DMS 273 (cell line): Measurements from ENCODE around the gene NDFIP2.

Source experiments
- DNase-seq: peaks from one replicate; lab custom pipeline; 2025; ENCODE audit not compliant: unreplicated experiment; lab: John Stamatoyannopoulos, UW

NDFIP2 gene, protein sequence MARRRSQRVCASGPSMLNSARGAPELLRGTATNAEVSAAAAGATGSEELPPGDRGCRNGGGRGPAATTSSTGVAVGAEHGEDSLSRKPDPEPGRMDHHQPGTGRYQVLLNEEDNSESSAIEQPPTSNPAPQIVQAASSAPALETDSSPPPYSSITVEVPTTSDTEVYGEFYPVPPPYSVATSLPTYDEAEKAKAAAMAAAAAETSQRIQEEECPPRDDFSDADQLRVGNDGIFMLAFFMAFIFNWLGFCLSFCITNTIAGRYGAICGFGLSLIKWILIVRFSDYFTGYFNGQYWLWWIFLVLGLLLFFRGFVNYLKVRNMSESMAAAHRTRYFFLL

GRCh38 chr13:79480954-79481684, at the start of gene NDFIP2:
Gene NDFIP2, plus strand, starts transcription at chr13:79481155. Its CDS starts 49 bp downstream, at chr13:79481204.
- DNase-seq: peak; percentile 91

DNA sequence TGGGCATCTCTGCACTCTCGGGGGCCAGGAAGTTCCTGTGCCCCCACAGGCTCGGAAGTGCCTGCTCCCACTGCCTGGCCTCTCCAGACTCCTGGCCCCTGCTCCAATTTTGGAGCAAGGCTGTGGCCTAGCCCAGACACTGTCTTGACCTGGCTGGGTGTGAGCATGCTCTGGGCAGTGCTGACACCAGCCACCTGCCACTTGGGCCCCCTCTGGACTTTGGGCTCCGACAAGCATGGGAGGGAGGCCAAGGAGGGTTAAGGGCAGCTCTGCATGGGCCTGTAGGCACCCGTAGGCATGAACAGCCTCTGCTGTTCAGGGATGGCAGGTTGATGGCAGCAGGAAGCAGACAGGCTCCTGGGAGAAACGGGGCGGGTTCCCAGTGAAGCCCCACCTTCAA, 48.9 kb upstream of the NDFIP2 start:
- no peak for DNase-seq

GRCh38 chr13:79432992-79433391, 48.0 kb upstream of the NDFIP2 start:
- DNase-seq: peak; percentile 57

DNA sequence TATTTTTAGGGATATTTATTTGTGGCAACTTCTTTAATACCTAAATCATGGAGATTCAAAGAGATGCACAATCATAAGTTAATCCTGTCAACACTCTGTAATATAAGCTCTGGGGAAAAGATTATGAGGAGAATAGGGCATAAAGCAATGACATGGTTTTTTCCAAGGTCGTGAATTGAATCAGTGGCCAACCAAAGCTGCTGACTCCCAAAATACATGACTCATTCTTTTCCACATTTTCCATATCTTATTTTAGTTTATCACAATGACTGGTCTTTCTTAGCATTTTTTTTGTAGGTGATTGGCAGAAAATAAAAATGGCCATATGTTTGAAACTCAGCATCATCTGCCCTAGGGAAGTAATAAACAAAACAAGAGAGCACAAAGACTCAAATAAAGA, 46.4 kb upstream of the NDFIP2 start:
- DNase-seq: no peak

DNA sequence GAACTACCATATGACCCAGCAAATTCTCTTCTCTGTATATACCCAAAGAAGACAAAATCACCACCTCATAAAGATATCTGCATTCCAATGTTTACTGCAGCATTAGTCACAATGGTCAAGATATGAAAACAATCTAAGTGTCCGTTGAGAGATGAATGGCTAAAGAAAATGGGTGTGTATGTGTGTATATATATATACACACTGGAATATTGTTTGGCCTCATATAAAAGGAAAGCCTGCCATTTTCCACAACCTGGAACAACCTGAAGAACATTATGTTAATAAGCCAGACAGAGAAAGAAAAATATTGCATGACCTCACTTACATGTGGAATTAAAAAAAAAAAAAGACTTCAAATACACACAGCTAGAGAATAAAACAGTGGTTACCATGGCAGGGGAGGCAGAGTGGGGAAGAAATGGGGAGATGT, 45.4 kb upstream of the NDFIP2 start:
- no peak for DNase-seq

- no peak for DNase-seq
Measured at GRCh38 chr13:79439275-79439674, 41.7 kb upstream of the NDFIP2 start.

- no peak for DNase-seq
Measured at GRCh38 chr13:79440958-79441528, 39.9 kb upstream of the NDFIP2 start.

GRCh38 chr13:79442221-79442620, 38.7 kb upstream of the NDFIP2 start:
- no peak for DNase-seq

DNA sequence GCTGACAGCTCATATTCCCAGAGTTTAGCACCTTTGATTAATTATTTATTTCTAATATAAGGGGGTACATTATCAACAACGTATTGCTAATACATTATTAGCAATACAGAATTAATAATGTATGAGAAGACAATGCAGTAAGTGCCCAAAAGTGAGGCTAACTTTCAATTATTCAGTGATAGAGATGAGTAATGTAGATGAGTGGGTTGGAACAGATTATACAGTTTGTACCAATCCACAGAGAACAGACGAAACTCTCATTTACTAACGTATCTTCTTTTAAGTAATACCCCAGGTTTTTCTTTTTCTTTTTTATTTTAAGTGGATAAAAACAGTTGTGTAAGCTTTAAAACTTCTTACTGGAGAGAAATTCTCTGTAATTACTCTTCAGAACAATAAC, 38.2 kb upstream of the NDFIP2 start:
- no peak for DNase-seq

DNA sequence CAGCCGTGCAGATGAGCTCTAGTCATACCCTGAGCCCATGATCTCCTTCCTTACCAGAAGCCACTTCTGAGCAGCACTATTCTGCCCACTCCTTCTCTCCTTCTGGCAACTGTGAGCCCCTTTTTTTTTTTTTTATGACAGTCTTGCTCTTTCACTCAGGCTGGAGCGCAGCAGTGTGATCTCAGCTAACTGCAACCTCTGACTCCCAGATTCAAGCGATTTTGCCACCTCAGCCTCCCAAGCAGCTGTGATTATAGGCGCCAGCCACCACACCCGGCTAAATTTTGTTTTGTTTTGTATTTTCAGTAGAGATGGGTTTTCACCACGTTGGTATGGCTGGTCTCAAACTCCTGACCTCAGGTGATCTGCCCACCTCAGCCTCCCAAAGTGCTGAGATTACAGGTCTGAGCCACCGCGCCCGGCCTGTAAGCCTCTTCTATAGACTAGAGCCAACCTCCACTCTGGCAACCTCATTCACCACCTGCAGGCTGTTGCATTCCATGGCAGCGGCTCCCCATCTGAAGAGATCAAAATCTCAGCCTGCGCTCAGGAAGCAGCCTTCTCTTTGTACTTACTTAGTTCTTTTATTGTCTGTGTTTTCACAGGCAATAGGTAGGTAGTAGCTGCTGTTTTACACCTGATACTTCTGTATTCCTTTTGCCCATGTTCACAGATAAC, 34.8 kb upstream of the NDFIP2 start:
- DNase-seq: no peak

- no peak for DNase-seq
Measured at GRCh38 chr13:79447141-79447540, 33.8 kb upstream of the NDFIP2 start.

DNA sequence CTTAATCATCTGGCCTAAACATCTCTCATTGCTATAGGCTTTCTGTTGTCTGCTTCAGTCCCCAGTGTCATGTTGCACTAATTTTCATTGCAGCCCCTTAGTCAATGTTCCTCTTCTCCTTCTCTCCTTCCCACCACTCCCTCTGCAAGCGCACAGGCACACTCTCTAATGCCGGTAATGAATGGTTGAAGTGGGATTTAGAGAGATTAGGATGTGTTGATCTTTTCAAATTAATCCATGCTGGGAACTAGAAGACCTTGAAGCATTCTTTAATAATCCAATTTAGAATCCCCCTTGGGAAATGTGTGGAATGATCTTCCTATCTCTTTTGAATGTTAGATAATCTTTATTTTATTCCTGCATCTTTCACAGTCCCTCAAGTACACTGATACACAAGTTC, 33.2 kb upstream of the NDFIP2 start:
- no peak for DNase-seq

- no peak for DNase-seq
Measured at GRCh38 chr13:79448413-79448812, 32.5 kb upstream of the NDFIP2 start.

DNA sequence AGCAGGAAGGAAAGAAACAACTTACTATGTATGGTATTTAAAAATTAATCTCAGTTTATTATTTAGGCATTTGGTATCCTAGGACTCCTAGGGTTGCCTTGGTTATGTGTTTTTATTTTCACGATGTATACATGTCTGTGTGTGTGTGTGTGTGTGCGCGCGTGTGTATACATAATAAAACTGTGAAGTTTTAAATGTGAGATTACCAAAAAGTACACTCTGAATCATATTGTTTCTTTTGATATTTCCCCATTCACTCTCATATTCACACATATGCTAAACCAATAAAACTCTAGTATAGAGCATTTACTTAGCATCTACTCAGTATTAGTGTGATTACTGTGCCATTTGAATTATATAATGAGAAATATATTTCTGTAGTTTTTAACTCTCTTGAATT, 30.8 kb upstream of the NDFIP2 start:
- no peak for DNase-seq

GRCh38 chr13:79451500-79451962, 29.4 kb upstream of the NDFIP2 start:
- peak; percentile 6 for DNase-seq

DNA sequence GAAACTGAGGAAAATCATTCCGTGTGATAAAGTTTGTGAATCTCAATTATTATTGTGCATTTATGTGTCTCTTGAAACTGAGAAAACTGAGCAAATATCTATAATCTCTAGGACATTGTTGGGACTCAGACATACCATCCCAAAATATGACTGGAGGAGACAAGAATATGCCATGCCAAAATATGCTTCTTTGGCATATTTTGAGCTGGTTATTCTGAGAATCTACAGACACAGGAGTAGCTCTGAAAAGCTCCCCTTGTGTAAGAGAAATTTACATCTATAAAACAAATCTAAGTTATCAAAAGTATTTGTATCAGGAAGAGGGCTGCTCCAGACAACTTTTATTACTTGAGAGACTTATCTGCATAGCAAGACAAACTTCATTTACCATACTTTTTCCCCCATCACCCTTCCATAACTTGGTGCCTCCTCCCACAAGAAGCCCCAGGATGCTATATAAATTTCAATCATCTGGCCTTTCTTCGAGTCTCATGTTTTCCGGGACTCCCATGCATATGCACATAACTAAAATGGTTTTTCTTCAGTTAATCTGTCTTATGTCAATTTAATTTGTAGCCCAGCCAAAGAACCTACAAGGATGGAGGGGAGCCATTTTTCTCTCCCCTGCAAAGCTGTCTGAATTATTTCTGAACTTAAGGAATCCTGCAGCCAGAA, 28.6 kb upstream of the NDFIP2 start:
- no peak for DNase-seq

- no peak for DNase-seq
Measured at GRCh38 chr13:79455331-79455730, 25.6 kb upstream of the NDFIP2 start.

DNA sequence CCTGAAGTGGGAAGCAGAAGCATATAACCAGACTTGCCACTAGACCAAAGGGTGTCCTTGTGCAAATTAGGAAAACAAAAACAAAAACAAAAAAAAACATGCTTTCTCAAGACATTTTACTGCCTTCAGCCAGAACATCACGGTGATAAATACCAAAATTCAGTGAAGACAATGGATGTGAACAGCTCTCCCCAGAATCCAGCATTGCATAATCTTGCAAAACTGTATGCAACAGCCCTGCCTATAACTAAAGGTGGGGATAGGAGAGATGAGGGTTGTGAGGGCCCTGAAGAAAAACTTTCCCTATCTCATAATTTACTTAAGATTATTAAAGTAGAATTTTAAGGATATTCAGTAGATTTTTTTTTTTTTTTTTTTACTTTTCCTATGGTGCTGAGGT, 24.9 kb upstream of the NDFIP2 start:
- DNase-seq: no peak

DNA sequence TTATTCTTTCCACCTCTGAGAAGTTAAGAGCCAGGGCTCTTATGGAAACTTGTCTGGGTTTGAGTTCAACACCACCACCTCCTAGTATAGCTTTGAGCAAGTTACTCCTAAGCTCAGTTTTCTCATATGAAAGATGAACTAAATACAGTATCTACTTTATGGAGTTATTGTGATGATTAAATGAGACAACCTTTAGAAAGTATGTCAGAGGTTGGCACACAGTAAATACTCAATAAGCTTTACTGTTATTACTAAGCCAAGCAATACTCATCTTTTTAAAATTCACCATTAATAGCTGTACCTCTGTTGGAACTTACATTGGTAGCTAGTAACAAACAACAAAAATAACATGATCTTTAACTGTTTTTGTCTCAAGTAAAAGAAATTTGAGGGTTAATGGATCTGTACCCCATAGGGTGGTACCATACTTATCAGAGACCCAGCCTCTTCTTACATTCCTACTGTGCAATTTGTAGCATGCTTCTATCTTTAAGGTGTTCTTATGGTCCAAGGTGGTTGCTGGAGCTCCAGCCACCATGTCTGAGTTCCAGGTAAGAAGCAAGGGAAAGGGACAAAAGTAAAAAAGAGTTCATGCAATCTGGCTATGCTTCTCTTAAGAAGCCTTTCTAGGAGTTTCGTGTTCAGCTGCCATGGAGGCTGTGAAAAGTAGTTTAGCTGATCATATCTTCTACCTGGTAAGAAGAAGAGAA, 24.1 kb upstream of the NDFIP2 start:
- DNase-seq: no peak

DNA sequence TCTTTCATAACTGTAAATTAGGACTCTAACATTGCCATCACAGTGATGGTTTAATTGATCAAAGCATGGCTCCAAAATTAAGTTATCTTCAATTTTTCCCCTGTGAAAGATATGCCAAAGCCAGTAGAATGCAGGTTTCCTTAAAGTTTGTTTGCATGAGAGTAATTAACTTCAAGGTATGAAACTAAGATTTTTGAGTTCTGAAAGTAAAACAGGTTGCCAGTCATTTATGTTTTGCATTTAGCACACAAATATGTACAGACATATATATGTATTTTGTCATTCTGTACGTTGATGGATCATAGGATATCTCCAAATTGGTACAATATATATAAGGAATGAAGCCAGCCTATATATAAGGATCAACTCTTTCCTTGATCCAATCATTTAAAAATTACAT, 23.6 kb upstream of the NDFIP2 start:
- no peak for DNase-seq
